CD4-positive, alpha-beta T cell treated with Interleukin-12 subunit alpha and Interleukin-12 subunit beta, for 1 hour (primary cell): ENCODE results near the gene ITPR1.
"Not testable (repeated sequence)": the region's sequence is repeated elsewhere in the genome, so short reads cannot be mapped to it uniquely, and the experiment has no call there.

Experiments used
- DNase-seq: peaks from one replicate; pipeline ENCODE4 v3.0.0-alpha.2; 2020

The ITPR1 gene

DNA sequence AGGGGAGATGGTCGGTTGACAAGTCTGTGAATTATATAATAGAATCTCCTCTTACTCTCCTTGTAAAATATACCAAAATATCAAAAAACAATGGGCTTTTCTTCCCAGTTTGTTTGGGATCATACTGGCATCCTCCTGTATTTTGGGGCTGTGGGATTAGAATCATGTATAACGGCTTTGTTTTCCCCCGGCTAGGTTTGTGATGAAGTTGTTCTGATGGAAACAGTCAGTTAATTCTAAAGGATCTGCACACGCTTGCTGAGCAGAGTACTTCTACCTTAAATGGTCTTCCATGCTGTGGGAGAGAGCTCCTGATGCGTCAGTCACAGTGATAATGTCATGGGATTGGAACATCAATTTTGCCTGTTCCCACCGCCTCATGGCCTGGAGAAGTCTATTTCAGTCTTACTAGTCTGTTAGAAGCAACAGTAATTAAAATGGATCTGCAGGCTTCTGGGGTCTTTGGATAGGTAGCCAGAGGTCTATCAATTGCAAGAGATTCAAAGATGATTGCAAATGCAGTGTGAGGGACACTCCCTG lies 81.3 kb downstream of the ITPR1 start:
- no peak for DNase-seq

DNA sequence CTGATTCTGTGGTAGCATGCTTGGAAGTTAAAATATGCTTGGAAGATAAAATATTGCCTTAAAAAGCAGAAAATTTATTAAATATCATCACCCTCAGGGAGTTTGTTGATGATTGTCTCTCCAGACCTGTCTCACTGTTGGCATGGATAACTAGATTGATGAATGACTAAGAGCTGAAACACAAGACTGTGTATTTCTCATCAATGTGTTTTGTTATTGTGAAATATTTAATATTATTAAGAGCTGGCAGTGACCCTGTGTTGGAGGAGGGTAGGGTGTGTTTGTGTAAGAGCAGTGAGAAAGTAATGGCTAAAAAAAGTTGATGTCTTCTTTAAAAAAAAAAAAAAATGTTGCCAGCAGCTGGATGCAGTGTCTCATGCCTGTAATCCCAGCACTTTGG lies 82.2 kb downstream of the ITPR1 start:
- DNase-seq: no peak

DNA sequence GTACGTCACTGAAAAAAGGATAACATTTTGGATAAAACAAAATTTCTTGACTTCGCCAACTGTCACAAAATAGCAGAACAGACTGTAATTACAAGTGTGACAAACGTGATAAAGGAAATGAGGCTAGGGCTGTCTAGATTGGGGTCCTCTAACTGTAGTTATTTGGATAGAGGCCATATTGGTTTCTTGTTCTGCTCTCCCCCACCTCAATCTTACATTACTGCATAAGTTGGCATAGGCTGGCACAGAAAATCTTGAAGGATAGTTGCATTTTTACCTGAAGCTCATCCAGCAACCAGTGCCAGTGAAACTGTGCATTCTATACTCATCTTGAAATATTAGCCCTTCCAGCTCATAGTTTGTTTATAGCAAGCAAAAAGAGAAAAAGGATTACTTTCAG lies 84.6 kb downstream of the ITPR1 start:
- DNase-seq: no peak

DNA sequence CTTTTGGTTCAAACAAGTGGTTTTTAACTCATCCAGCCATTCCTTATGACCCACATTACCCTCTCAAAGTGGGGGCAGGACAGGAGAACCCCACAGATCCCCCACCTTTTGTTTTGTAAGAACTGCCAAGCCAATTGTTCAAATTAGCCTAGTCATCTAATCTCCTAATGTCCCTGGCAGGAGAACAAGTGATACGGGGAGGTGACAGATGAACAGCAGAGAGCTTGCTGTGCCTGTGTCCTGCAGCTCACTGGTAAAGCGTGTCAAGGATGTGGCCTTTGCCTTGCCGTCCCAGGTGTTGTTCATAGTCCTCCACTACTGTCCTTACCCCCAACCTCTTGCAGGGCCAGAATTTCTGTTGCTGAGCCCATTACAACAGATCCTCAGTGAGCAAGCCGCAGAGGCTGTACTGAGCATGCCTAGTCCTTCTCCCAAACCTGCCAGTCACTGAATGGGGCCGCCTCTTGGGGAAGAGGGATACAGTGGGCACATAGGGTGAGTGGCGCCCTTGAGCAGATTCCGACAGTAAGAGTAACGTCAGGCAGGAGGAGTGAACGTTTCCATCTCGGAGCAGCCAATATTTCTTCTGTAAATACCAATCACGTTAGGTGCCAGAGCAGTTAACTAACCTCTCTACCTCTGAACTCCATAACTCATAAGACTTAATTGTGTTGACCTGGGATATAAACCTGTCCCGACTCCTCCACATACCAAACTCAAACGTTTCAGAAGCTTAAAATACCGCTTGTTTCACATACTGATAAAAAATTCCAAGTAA lies 87.4 kb downstream of the ITPR1 start:
- no peak for DNase-seq

DNA sequence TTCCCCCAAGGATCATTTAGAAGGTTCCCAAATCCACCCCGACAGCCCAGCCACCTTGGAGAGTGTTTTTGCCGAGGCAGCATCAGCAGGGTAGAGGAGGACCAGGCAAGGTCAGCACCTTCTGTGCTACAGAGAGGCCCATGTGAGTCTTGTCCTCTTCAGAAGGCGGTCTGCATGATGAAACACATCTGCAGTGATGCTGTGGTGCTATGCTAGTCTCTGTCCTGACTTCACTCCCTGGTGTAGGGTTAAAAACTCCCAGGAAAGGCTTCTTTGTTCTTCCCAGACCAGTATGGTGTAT lies 87.9 kb downstream of the ITPR1 start:
- DNase-seq: no peak

DNA sequence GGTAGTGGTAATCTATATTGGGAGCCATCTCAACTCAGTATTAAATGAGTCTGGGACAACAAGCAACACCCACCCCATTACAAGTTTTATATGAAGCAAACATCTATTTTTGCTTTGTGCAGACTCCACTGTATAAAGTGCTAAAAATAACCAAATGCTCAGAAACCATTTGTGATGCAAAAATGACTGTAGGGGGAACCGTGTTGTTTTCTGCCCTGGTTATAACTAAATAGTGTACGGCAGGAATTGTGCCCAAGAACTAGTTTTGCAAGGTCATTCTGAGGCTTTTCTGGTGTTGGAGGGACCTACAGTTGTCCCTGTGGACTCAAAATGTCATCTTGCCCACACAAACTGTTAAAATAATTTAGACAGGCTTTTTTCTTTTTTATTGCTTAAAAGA lies 88.3 kb downstream of the ITPR1 start:
- DNase-seq: no peak

DNA sequence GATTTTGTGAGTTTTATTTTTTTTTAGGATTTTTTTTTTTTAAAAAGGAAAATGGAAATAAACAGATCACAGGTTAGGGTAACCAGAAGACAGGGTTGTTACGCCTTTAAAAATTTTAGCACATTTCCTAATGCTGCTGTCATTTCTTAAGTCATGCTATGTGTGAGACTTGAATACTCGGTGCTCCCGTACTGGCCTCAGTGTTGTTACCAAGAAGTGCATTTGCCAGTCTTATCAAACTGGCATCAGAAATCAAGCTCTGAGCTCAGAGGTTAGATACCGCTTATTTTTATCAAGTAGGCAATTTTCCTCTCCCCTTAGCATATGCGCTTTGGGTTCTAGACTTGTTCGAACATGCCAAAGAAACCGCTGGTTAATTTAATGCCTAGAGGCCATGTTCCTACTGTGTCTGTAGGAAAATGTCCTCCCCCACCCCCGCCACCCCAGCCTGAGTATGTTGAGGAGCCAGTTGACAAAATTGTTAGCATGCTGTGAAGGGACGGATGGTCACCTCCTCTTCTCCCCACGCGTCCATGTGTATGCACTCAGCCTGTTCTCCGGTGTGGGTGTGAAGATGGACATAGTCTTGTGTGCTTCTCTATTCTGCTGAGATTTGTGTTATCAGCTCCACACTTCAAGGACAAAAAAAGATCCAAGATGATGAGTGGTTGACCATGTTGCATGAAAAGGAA lies 88.9 kb downstream of the ITPR1 start:
- no peak for DNase-seq

DNA sequence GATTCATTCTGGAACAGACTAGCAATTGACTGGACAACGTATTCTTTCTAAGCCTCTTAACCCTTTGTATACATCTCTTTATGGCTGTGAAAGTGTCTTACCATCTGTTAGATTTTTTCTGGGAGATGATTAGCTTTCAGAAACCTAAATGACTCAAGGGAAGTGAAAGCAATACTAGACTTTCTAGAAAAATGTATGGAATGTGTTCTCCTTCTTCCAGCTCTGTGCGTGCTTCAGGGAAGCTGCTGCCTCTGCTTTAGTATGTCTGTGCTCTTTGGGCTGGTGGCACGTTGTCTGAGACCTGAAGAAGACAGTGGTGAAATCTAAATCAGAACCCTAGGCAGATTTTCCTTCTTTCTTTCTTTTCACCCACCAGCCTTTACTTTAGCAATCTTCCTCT lies 89.5 kb downstream of the ITPR1 start:
- no peak for DNase-seq

DNA sequence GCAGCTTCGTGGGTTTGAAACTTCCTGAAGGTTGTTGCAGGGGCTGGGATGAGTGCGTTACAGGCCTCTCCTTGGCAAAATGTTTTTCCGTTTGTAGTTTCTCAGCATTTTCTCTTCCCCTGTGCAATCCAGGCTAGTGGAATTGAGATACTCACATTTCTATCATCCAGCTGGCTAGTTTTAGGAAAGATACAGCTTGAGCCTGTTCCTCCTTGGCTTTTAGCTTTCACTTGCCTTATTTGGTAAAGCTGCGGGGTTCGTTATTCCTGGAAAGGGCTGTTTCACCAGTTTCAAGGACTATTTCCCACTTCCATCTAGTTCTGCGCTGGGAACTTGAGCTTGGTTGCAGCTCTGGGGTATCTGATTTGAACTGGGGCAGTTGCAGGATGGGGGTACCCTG lies 90.3 kb downstream of the ITPR1 start:
- no peak for DNase-seq

DNA sequence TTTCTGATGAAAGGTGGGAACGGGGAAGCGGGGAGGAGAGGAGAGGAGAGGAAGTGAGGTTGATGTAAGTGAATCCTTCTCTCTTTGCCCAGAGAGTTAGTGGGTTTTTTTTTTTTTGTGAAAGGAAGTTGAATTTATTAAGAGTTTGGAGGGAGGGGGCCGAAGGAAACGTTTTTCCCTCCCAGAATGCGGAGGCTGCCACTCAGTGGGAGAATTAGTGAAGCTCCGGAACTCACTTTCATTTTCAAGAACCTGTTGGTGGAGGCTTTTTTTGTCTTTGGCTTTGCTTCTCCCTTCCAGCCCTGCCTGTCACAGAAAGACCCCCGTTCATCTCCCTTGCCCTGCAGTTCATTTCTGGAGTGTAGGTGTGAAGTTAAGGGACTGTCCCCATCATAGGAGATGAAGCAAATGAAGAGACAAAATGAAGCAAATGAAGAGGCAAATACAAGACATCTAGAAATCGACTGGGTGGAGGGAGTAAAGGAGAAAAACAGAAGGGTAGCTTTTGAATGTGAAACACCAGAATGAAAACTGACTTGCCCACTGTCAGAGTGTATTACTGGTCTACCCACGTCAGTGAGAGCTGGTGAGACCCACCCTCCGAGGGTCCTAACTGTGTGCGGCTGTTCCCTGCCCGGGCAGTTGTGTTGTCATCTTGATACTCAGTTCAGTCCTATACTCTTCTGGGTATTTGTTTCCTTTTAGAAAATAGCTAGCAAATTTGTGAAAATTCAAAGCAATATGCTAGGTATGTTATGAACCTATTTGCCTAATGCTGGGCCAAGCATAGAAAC lies 91.5 kb downstream of the ITPR1 start:
- DNase-seq: peak; percentile 30

DNA sequence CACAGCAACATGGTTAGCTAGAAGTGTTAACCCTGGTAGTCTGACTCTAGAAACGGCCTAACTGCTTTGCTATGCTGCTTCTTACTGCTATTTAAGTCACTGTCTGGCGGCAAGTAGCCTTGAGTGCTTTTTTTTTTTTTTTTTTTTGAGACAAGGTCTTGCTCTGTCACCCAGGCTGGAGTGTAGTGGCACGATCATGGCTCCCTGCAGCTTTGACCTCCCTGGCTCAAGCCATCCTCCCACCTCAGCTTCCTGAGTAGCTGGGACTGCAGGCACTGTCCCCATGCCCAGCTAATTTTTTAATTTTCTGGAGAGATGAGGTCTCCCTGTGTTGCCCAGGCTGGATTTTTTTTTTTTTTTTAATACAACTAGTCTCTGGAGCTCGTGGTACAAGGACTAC lies 93.2 kb downstream of the ITPR1 start:
- no peak for DNase-seq

DNA sequence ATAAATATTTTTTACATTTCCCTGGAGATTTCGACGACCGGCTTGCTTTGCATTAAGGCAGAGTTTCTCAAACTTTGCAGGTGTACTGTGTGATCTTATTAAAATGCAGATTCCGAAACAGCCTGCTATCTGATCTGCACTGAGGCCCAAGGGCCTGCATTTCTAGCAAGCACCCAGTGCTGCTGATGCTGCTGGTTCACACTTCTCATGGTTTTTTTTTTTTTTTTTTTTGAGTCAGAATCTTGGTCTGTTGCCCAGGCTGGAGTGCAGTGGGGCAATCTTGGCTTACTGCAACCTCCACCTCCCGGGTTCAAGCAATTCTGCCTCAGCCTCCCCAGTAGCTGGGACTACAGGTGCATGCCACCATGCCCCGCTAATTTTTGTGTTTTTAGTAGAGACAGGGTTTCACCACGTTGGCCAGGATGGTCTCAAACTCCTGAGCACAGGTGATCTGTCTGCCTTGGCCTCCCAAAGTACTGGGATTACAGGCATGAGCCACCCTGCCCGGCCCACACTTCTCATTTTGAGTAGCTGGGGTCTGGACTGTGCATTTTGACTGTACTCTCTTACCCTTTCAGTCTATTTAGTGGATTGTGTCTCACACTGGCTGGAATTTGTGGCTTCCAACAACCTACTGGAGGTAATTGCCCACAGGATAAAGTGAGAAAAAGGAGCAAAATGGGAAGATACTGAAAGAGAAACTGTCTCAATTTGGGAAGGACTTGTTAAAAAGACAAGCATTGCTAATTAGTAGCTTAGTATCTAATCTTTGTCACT lies 94.1 kb downstream of the ITPR1 start:
- DNase-seq: no peak

DNA sequence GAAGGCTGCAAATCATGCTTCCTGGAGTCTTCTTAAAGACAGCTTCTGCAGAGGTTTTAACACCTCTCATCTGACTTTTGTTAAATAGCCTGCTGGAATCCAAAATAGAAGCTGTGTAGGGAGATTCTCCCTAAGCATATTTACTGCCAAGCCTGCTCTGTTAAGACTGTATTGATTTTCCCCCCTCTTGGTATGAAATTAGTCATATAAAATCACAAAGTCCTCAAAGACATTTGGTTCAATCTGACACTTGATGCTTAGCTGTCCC lies 94.6 kb downstream of the ITPR1 start:
- no peak for DNase-seq

DNA sequence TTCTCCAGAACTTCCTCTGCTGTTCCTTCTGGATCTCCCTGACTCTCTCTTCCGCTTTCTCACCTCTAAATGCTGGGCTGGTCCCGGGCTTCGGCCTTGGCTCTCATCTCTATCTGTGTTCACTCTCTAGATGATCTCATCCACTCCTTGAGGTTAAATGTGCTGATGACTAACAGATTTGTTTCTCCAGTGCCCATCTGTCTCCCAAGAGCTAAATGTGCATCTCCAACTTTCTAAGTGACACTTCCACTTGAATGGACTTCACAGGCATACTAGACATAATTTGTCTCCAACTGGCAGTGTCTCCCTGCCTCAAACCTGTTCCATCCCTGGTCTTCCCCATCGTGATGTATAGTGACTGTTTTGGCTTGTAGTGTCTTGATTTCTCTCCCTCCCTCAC lies 95.3 kb downstream of the ITPR1 start:
- DNase-seq: no peak

DNA sequence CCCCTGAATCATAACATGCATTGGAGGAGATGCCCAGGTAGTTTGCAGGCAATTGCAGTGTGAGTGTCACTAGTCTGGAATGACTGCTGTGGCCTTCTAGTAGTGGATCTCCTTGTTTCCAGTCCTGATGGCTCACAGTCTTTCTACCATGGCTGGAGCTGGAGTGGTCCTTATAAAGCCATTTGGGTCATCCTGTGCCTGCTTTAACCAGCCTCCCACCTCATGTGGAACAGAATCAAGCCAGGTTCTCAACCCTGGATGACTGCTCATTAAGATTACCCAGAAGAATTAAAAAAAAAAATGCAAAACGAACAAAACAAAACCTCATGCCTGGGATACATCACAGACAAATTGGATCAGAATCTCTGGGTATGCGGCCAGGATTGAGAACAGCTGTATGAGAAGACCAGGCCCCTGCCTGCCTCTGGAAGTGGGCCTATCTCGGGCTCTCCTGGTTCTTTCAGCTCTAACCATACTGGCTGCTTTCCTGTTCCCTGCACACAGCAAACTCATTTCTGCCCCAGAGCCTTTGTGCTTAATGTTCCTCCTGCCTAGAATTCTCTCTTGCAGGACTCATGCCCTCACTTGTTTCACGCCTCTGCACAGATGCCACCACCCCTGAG lies 96.4 kb downstream of the ITPR1 start:
- no peak for DNase-seq

DNA sequence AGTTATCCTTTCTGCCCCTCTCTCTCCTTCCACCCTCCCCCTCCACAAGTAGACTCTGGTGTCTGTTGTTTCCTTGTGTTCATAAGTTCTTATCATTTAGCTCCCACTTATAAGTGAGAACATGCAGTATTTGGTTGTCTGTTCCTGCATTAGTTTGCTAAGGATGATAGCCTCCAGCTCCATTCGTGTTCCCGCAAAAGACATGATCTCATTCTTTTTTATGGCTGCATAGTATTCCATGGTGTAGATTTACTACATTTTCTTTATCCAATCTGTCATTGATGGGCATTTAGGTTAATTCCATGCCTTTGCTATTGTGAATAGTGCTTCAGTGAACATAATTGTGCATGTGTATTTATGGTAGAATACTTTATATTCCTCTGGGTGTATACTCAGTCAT lies 97.7 kb downstream of the ITPR1 start:
- not testable (repeated sequence) for DNase-seq

DNA sequence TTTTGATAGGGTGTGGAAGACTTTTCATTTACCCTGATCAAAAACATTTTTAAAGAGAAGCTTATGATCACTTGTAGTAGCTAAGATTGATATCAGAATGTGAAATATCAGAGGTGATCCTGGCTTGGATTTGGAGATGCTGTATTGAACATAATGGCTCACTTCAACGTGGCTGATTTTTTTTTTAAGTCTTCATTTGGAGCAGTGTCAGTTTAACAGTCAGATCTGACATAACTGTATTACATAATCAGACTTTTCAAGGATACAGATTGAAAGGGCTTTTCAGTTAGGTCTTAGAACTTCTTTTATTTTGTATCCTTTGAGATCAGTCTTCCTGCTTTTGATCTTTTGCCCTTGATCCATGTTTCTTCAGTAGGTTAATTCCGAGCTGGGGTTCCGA lies 98.5 kb downstream of the ITPR1 start:
- no peak for DNase-seq

DNA sequence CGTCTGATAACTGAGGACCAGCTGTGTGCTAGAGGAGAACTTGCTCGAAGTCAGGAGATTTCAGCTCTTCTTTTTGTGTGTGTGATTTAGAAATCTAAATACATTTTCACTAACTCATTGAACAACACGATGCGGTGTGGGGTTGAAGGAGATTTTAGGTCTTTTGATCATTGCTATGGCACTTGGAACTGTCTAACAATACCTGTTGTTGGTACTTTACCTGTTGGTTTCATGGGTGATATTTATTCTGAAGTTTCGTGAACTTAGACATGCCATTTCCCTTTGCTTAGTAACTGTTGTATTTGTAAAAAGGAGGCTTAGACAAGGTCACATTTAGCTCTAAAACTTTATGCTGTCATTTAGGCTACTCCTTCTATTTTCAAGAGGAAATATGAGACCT lies 99.9 kb downstream of the ITPR1 start:
- DNase-seq: no peak

DNA sequence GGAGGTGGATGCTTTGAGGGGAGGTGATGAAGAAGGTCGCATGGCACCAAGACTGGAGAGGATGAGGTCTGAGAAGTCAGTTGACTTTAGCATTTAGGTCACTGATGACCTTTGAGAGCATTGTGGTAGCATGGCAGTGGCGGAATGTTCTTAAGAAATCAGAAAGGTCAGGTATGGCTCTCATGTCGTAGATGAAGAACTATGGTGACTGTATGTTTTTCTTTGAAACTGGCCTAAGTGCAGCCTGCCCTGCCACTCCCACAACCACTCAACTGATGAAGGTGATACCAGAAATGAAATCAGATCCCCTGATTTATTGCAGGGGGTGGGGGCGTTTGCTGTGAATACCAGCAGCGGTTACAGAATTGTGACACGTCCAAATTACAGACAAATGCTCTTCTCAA lies 102.6 kb downstream of the ITPR1 start:
- no peak for DNase-seq

DNA sequence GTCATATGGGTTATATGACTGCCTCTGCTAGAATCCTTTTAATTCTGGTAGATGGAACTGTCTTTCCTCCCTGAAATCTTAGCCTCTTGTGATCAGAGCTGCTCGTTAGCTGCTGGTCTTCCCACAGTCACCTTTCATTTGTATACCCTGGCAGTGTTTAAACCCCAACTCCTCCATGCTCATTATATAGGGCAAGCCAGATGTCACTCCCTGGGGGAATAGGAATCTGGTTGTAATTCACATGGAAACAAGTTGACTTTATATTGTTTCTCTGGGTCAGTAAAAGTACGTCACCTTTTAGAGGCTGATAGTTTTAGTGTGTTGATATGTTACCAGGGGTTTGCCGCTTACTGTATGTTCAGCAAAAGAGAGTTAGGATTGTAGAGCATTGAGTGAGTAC lies 103.5 kb downstream of the ITPR1 start:
- no peak for DNase-seq

DNA sequence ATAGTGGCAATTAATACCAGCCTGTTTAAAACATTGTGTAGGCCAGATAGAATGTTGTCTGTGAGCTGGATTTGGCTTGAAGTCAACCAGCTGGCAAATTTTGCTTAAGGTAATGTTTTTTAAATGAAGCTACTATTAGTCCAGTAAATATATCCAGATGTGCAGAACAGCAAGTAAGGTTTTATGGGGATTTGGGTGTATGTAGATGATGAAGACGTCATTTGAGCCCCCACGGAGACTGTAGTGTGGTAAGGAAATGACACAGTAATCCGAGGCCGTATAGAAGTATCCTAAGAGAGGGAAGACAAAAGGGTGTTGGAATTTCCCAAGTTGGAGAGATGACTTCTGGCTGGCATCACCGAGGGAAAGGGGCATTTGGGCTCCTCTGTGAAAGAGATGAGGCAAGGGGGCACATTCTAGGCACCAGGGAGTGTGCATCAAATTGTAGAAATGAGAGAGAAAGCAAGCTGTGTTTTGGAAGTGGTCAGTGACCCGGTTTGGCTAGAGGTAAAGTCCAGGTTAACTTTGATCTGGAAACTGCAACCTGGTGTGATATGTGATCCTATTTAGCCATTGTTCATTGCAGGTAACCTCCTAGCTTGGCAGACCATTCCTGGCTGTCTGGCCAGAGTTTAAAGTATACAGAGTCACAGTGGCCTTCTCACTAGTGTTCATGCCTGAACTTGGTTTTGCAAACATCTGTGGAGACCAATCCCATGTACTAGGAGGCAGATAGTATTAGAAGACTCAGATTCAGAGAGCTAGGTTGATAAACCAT lies 104.2 kb downstream of the ITPR1 start:
- DNase-seq: no peak

DNA sequence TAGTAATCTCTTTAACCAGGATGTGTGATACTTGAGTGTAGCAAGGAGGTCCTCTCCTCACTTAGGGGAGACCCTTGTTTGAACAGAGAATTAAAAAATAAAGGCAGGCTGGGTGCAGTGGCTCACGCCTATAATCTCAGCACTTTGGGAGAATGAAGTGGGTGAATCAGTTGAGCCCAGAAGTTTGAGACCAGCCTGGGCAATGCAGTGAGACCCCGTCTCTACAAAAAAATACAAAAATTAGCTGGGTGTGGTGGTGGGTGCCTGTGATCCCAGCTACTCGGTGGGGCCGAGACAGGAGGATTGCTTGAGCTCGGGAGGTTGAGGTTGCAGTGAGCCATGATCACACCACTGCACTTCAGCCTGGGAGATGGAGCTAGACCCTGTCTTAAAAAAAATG lies 105.1 kb downstream of the ITPR1 start:
- DNase-seq: not testable (repeated sequence)
